CD14-positive monocyte (primary cell): ENCODE measurements around the gene TBC1D16. TPM values are rescaled to one million over a fixed set of nuclear protein-coding genes. Genes with fewer than 3 reads are reported as not detected.

Experiments
- DNase-seq, 3 donors: peaks; one replicate each; pipeline ENCODE4 v3.0.0-alpha.2; 2011 to 2022
- H2AFZ ChIP-seq: 2 replicates; pipeline ENCODE4 v1.6.0; 2012; ENCODE audit warnings: mild to moderate bottlenecking, low read depth, low read length, inconsistent platforms; ENCODE audit not compliant: insufficient read depth, poor library complexity, severe bottlenecking
- H3K27ac ChIP-seq, 2 donors: 1 replicate in 1 of 2; 2 replicates in 1 of 2; pipeline ENCODE4 v1.5.1; 2012 to 2013; ENCODE audit warnings: low read length in 2 of 2, control low read depth in 1 of 2, inconsistent platforms in 1 of 2, low read depth in 1 of 2, mild to moderate bottlenecking in 1 of 2
- H3K27me3 ChIP-seq, 2 donors: one replicate each; pipeline versions ENCODE4 v1.6.0 to v1.6.1; 2011 to 2013; ENCODE audit warnings: low read length in 2 of 2; ENCODE audit not compliant: control insufficient read depth in 2 of 2, insufficient read depth in 2 of 2
- H3K36me3 ChIP-seq, 2 donors: replicated peaks in 1 of 2; 1 replicate in 1 of 2; 2 replicates in 1 of 2; pipeline versions ENCODE4 v1.5.1 to v1.6.1; 2012 to 2013; ENCODE audit warnings: low read length in 2 of 2, control low read depth in 1 of 2, inconsistent platforms in 1 of 2, mild to moderate bottlenecking in 1 of 2; ENCODE audit not compliant: insufficient read depth in 2 of 2, control insufficient read depth in 1 of 2
- H3K4me1 ChIP-seq, 2 donors: 1 replicate in 1 of 2; 2 replicates in 1 of 2; pipeline versions ENCODE4 v1.5.1 to v1.6.1; 2012 to 2013; ENCODE audit warnings: low read length in 2 of 2, control low read depth in 1 of 2, inconsistent platforms in 1 of 2, mild to moderate bottlenecking in 1 of 2, moderate library complexity in 1 of 2; ENCODE audit not compliant: insufficient read depth in 2 of 2, control insufficient read depth in 1 of 2
- H3K4me2 ChIP-seq: replicated peaks from 2 replicates; pipeline ENCODE3; 2012; ENCODE audit warnings: low read length, moderate library complexity, mild to moderate bottlenecking; ENCODE audit not compliant: poor library complexity, severe bottlenecking; ENCODE audit errors: extremely low read depth
- H3K4me3 ChIP-seq, 3 experiments: fragments of 200-600 bp in 1 of 3; sonication (generic) in 1 of 3; replicated peaks in 1 of 3; 1 replicate in 2 of 3; 2 replicates in 1 of 3; pipeline ENCODE4 v1.5.1; 2011 to 2013; ENCODE audit warnings: low read length in 3 of 3, mild to moderate bottlenecking in 3 of 3, control low read depth in 2 of 3, low read depth in 2 of 3, inconsistent platforms in 1 of 3, moderate library complexity in 1 of 3
- H3K79me2 ChIP-seq: 2 replicates; pipeline ENCODE4 v1.6.0; 2012; ENCODE audit warnings: mild to moderate bottlenecking, control low read depth, inconsistent platforms, low read length, moderate library complexity; ENCODE audit not compliant: insufficient read depth
- H3K9ac ChIP-seq: 2 replicates; pipeline ENCODE4 v1.6.0; 2017; ENCODE audit warnings: low read length, mild to moderate bottlenecking; ENCODE audit not compliant: insufficient read depth, poor library complexity, severe bottlenecking
- H3K9me3 ChIP-seq, 2 donors: replicated peaks in 1 of 2; 1 replicate in 1 of 2; 2 replicates in 1 of 2; pipeline versions ENCODE4 v1.5.1 to v1.6.1; 2012 to 2013; ENCODE audit warnings: low read length in 2 of 2, control low read depth in 1 of 2; ENCODE audit not compliant: control insufficient read depth in 1 of 2, insufficient read depth in 1 of 2
- H4K20me1 ChIP-seq: 2 replicates; pipeline ENCODE4 v1.6.0; 2012; ENCODE audit warnings: mild to moderate bottlenecking, low read length, control low read depth, moderate library complexity; ENCODE audit not compliant: insufficient read depth
- H3K27ac Mint-ChIP-seq, 7 donors: one replicate each; pipeline ENCODE4 v1.8.0; 2020; ENCODE audit warnings: mild to moderate bottlenecking in 7 of 7, mixed read lengths in 7 of 7, moderate library complexity in 6 of 7, inconsistent platforms in 2 of 7
- H3K27me3 Mint-ChIP-seq, 3 donors: one replicate each; pipeline ENCODE4 v1.8.0; 2021 to 2022; ENCODE audit warnings: low read depth in 3 of 3, mild to moderate bottlenecking in 3 of 3, mixed read lengths in 3 of 3, moderate library complexity in 3 of 3, inconsistent platforms in 1 of 3
- H3K36me3 Mint-ChIP-seq, 2 donors: one replicate each; pipeline ENCODE4 v1.8.0; 2020; ENCODE audit warnings: mixed read lengths in 2 of 2, inconsistent platforms in 1 of 2, mild to moderate bottlenecking in 1 of 2
- H3K4me1 Mint-ChIP-seq: one replicate; pipeline ENCODE4 v1.8.0; 2020; ENCODE audit warnings: mild to moderate bottlenecking, mixed read lengths
- H3K4me3 Mint-ChIP-seq, 2 donors: one replicate each; pipeline ENCODE4 v1.8.0; 2020; ENCODE audit warnings: mild to moderate bottlenecking in 2 of 2, mixed read lengths in 2 of 2, moderate library complexity in 1 of 2
- H3K9me3 Mint-ChIP-seq, 7 donors: one replicate each; pipeline ENCODE4 v1.8.0; 2020 to 2022; ENCODE audit warnings: mixed read lengths in 7 of 7, mild to moderate bottlenecking in 6 of 7, moderate library complexity in 6 of 7, inconsistent platforms in 2 of 7
- WGBS: methylation state at CpG from one replicate; pipeline ENCODE4 v1.1.5; 2013; ENCODE audit warnings: missing lambda C conversion rate; ENCODE audit not compliant: insufficient coverage; 5-methylcytosine and 5-hydroxymethylcytosine counted together
- intact Hi-C, 2 donors: fragments of 100-400 bp; cut with micrococcal nuclease; formaldehyde crosslinking; loops; one replicate each; pipeline versions ENCODE4 v1.15.0 to v1.15.1; 2023
- polyA plus RNA-seq, 3 donors: library from polyadenylated mRNA; depleted of rRNA in 1 of 3; unstranded in 2 of 3; stranded (reverse) in 1 of 3; fragments of 300-500 nt in 2 of 3; fragments of >200 nt in 1 of 3; fragmentation: Illumina TruSeq in 2 of 3; gene quantifications; 1 replicate in 2 of 3; 2 replicates in 1 of 3; pipeline ENCODE4 v1.2.3, GENCODE V29; 2012 to 2021
- TF ChIP-seq, protein P1 (sequence below): fragments of 200-600 bp; IDR thresholded peaks from one replicate; pipeline ENCODE4 v1.8.0; 2022; ENCODE audit warnings: antibody characterized with exemption, mild to moderate bottlenecking

The TBC1D16 gene
- polyA plus RNA-seq, 3 donors, result 0.11 to 0.53 (median 0.27) TPM

DNA sequence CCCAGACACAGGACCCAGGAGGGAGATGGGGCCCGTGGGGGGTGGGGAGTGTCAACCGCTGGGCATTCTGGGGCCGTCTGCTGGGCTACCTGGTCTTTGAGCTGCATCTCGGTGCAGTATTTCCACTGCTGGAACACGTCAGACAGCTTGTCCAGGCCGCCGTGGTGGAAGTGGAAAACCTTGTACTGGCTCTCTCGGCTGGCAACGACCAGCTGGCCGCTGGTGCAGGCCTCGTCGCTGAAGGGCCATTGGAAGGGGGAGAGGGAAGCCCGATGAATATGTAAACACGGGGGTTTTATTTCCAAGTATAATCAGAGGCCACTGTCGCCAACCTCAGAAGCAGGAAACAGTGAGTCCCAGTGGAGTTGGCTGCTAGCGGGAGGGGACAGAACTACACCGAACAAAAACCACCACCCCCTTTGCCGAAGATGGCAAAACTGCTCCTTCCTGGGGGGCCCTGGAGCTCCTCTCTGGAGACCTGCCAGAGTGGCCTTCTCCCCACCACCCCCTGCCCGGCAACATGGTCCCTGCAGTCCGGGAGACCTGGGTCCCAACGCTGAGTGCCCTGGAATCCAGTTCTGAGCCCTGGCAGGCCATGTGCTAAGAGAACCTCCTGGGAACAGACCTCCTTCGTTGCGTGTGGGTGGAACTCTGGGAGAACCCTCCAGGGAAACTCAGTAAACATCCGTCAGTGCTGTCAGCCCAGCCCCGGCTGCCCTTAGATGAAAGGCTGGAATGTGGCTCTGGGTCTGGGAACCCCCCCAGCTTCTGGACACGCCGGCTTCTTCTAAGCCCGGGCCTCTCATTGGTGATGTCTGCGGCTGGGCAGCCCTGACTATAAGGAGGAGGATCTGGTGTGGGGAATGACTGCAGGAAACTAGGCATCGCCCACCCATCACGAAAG, 84.1 kb downstream of the TBC1D16 start:
- no peaks in the 10 kb centered on the region for H3K4me1 Mint-ChIP-seq
- Histone ChIP-seq H3K27ac (no peak overlapping the region), H2AFZ (no peak overlapping the region), H3K9me3 (no peaks in the 10 kb centered on the region), H3K27me3 (no peaks in the 10 kb centered on the region), H3K4me2 (no peak overlapping the region), H4K20me1 (no peaks in the 10 kb centered on the region), H3K4me1 (no peaks in the 10 kb centered on the region), H3K4me3 (no peak overlapping the region), H3K79me2 (no peaks in the 10 kb centered on the region), H3K36me3 (no peaks in the 10 kb centered on the region), H3K9ac (no peak overlapping the region)
- no peaks in the 10 kb centered on the region for H3K36me3 Mint-ChIP-seq
- no peaks in the 10 kb centered on the region for H3K9me3 Mint-ChIP-seq
- no peak overlapping the region for H3K27ac Mint-ChIP-seq
- TF ChIP-seq, protein P1, sequence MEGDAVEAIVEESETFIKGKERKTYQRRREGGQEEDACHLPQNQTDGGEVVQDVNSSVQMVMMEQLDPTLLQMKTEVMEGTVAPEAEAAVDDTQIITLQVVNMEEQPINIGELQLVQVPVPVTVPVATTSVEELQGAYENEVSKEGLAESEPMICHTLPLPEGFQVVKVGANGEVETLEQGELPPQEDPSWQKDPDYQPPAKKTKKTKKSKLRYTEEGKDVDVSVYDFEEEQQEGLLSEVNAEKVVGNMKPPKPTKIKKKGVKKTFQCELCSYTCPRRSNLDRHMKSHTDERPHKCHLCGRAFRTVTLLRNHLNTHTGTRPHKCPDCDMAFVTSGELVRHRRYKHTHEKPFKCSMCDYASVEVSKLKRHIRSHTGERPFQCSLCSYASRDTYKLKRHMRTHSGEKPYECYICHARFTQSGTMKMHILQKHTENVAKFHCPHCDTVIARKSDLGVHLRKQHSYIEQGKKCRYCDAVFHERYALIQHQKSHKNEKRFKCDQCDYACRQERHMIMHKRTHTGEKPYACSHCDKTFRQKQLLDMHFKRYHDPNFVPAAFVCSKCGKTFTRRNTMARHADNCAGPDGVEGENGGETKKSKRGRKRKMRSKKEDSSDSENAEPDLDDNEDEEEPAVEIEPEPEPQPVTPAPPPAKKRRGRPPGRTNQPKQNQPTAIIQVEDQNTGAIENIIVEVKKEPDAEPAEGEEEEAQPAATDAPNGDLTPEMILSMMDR, result no peak
- H3K27me3 Mint-ChIP-seq, result peaks cover 0 to 4% (median 2%) of the 10 kb centered on the region in 3 donors
- intact Hi-C loops, result no loop called here
- no peak overlapping the region for H3K4me3 Mint-ChIP-seq
- no peak for DNase-seq
- WGBS, result 92% methylated on average over 25 of the region's 31 CpGs

DNA sequence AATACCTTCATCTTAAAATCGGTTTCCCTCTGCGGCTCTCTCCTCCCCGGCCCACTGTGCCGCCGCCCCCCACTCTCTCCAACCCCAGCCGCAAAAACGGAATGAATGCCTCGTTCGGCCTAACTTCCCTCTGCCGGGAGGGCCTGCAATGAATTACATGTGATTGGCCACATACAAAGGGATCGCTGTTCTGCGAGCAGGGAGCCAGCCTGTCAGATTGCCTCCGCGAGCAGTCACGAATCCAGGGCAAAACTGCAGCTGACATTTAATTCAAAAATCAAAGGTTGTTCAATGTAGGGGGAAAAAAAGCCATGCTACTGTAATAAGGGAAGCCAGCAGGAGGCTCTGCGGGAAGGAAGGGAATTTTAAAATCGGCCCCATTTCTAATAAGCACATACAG, 84.9 kb downstream of the TBC1D16 start:
- DNase-seq, result no peak
- Histone ChIP-seq H3K79me2 (no peaks in the 10 kb centered on the region), H3K27ac (no peak overlapping the region), H3K4me3 (no peak overlapping the region), H3K4me2 (no peak overlapping the region), H3K9me3 (no peaks in the 10 kb centered on the region), H2AFZ (no peak overlapping the region), H3K27me3 (no peaks in the 10 kb centered on the region), H3K9ac (no peak overlapping the region), H4K20me1 (no peaks in the 10 kb centered on the region), H3K4me1 (no peaks in the 10 kb centered on the region), H3K36me3 (no peaks in the 10 kb centered on the region)
- Mint-ChIP-seq H3K4me3 (no peak overlapping the region), H3K9me3 (no peaks in the 10 kb centered on the region), H3K27ac (no peak overlapping the region), H3K27me3 (peaks cover 0 to 5% (median 4%) of the 10 kb centered on the region in 3 donors), H3K36me3 (no peaks in the 10 kb centered on the region), H3K4me1 (no peaks in the 10 kb centered on the region)
- intact Hi-C loops, result no loop called here
- TF ChIP-seq, protein P1, result no peak
- WGBS, result 77% methylated on average over 15 of the region's 17 CpGs
